IMR-90 (cell line): ENCODE measurements around the gene MTMR8. TPM values are rescaled to one million over a fixed set of nuclear protein-coding genes. Genes with fewer than 3 reads are reported as not detected.

ENCODE experiments used
- ATAC-seq: fragments of 200-7000 bp; cut with Tn5 transposase; 2 replicates; pipeline ENCODE4 v1.9.1; 2020; ENCODE audit warnings: low read depth, mild to moderate bottlenecking, moderate library complexity
- BruUV-seq: library from RNA; stranded (reverse); fragments of 400-500 nt; replicated peaks from 2 replicates; lab custom pipeline; 2021; lab: Mats Ljungman, UMichigan
- CTCF ChIA-PET: fragments of 300-600 bp; formaldehyde crosslinking; extraction: SDS; loops from one replicate; lab custom pipeline; 2021; ENCODE audit warnings: antibody characterized with exemption; lab: Yijun Ruan, JAX
- POLR2A ChIA-PET: fragments of 300-600 bp; sonication (Branson Sonifier 250); formaldehyde crosslinking; loops from one replicate; lab custom pipeline; 2022; ENCODE audit warnings: antibody characterized with exemption; ENCODE audit not compliant: unreplicated experiment; lab: Charles Lee
- DNase-seq: peaks from one replicate; pipeline ENCODE4 v3.0.0; 2013
- H2AFZ ChIP-seq: replicated peaks from 2 replicates; pipeline ENCODE3; 2013; ENCODE audit warnings: low read length, mild to moderate bottlenecking; ENCODE audit not compliant: poor library complexity
- H2AK5ac ChIP-seq: 2 replicates; pipeline ENCODE4 v1.6.1; 2013; ENCODE audit warnings: low read depth, low read length, inconsistent platforms
- H2AK9ac ChIP-seq: replicated peaks from 2 replicates; pipeline ENCODE3; 2013; ENCODE audit warnings: mild to moderate bottlenecking, low read depth, low read length, moderate library complexity; ENCODE audit not compliant: poor library complexity
- H2BK120ac ChIP-seq: 2 replicates; pipeline ENCODE4 v1.6.1; 2013; ENCODE audit warnings: low read depth, low read length, inconsistent platforms
- H2BK15ac ChIP-seq: 3 replicates; pipeline ENCODE4 v1.6.1; 2013; ENCODE audit warnings: low read depth, low read length, inconsistent platforms
- H2BK20ac ChIP-seq: 2 replicates; pipeline ENCODE4 v1.6.1; 2013; ENCODE audit warnings: low read depth, mild to moderate bottlenecking, inconsistent platforms, low read length, moderate library complexity
- H2BK5ac ChIP-seq: 2 replicates; pipeline ENCODE4 v1.6.1; 2013; ENCODE audit warnings: mild to moderate bottlenecking, low read depth, low read length, inconsistent platforms; ENCODE audit not compliant: poor library complexity, severe bottlenecking
- H3K14ac ChIP-seq: replicated peaks from 2 replicates; pipeline ENCODE4 v1.6.1; 2013; ENCODE audit warnings: low read depth, low read length, inconsistent platforms
- H3K18ac ChIP-seq: 2 replicates; pipeline ENCODE4 v1.6.1; 2013; ENCODE audit warnings: low read depth, low read length, control low read depth
- H3K23ac ChIP-seq: 2 replicates; pipeline ENCODE4 v1.6.1; 2013; ENCODE audit warnings: low read depth, low read length, inconsistent platforms
- H3K27ac ChIP-seq: 2 replicates; pipeline ENCODE4 v1.5.1; 2013; ENCODE audit warnings: mild to moderate bottlenecking, control low read depth, low read length; ENCODE audit not compliant: insufficient read depth
- H3K27me3 ChIP-seq: 2 replicates; pipeline ENCODE4 v1.6.1; 2013; ENCODE audit warnings: low read length; ENCODE audit not compliant: control insufficient read depth, insufficient read depth
- H3K36me3 ChIP-seq: 2 replicates; pipeline ENCODE4 v1.6.1; 2013; ENCODE audit warnings: low read length, mixed read lengths; ENCODE audit not compliant: control insufficient read depth, insufficient read depth
- H3K4ac ChIP-seq: 2 replicates; pipeline ENCODE4 v1.6.1; 2013; ENCODE audit warnings: low read depth, low read length, inconsistent platforms
- H3K4me1 ChIP-seq: 2 replicates; pipeline ENCODE4 v1.6.1; 2013; ENCODE audit warnings: low read length, mixed read lengths; ENCODE audit not compliant: control insufficient read depth, insufficient read depth
- H3K4me2 ChIP-seq: 2 replicates; pipeline ENCODE4 v1.6.1; 2013; ENCODE audit warnings: low read depth, mild to moderate bottlenecking, control low read depth, low read length, moderate library complexity
- H3K4me3 ChIP-seq: 2 replicates; pipeline ENCODE4 v1.5.1; 2013; ENCODE audit warnings: low read depth, mild to moderate bottlenecking, control low read depth, low read length, moderate library complexity; ENCODE audit not compliant: insufficient read depth
- H3K56ac ChIP-seq: 2 replicates; pipeline ENCODE4 v1.6.1; 2013; ENCODE audit warnings: low read length, inconsistent platforms; ENCODE audit not compliant: insufficient read depth; ENCODE audit errors: extremely low read depth
- H3K79me1 ChIP-seq, 2 experiments: 2 replicates each; pipeline ENCODE4 v1.6.1; 2013; ENCODE audit warnings: low read length in 2 of 2, inconsistent platforms in 1 of 2, low read depth in 1 of 2
- H3K9ac ChIP-seq: 2 replicates; pipeline ENCODE4 v1.6.1; 2013; ENCODE audit warnings: low read depth, low read length, control low read depth
- H3K9me1 ChIP-seq: 2 replicates; pipeline ENCODE4 v1.6.1; 2013; ENCODE audit warnings: low read length, inconsistent platforms; ENCODE audit not compliant: insufficient read depth
- H3K9me3 ChIP-seq: 2 replicates; pipeline ENCODE4 v1.6.1; 2013; ENCODE audit warnings: low read length; ENCODE audit not compliant: control insufficient read depth, insufficient read depth
- H4K20me1 ChIP-seq: 2 replicates; pipeline ENCODE4 v1.6.1; 2013; ENCODE audit warnings: low read length, inconsistent platforms; ENCODE audit not compliant: insufficient read depth
- H4K5ac ChIP-seq: 2 replicates; pipeline ENCODE4 v1.6.1; 2013; ENCODE audit warnings: mild to moderate bottlenecking, low read depth, low read length, control low read depth
- H4K8ac ChIP-seq, 2 experiments: 2 replicates each; pipeline ENCODE4 v1.6.1; 2013; ENCODE audit warnings: low read depth in 2 of 2, low read length in 2 of 2, control low read depth in 1 of 2, inconsistent platforms in 1 of 2
- H4K91ac ChIP-seq: 2 replicates; pipeline ENCODE4 v1.6.1; 2013; ENCODE audit warnings: low read depth, low read length, inconsistent platforms; ENCODE audit not compliant: insufficient read depth
- BHLHE40 ChIP-seq: fragments of 150-350 bp; IDR thresholded peaks from 2 replicates; pipeline ENCODE4 v1.6.1; 2016; ENCODE audit warnings: mild to moderate bottlenecking, low read depth, low read length
- FOS ChIP-seq: fragments of 150-350 bp; IDR thresholded peaks from 2 replicates; pipeline ENCODE4 v1.6.1; 2016; ENCODE audit warnings: low read depth, low read length
- RAD21 ChIP-seq: IDR thresholded peaks from 2 replicates; pipeline ENCODE4 v1.6.1; 2012; ENCODE audit warnings: low read length, improper control_type of control experiment
- RCOR1 ChIP-seq: IDR thresholded peaks from 2 replicates; pipeline ENCODE4 v1.6.1; 2012; ENCODE audit warnings: mild to moderate bottlenecking, low read length, improper control_type of control experiment; ENCODE audit not compliant: insufficient replicate concordance
- RFX5 ChIP-seq: IDR thresholded peaks from 2 replicates; pipeline ENCODE4 v1.8.0; 2012; ENCODE audit warnings: low read depth, mild to moderate bottlenecking, low read length, moderate library complexity
- WGBS, 2 experiments: methylation state at CpG; one replicate each; pipeline versions ENCODE4 v1.1.5 to v1.1.7; 2013; ENCODE audit warnings: missing lambda C conversion rate in 2 of 2; ENCODE audit not compliant: insufficient read length in 1 of 2; ENCODE audit errors: extremely low coverage in 2 of 2; 5-methylcytosine and 5-hydroxymethylcytosine counted together
- dilution Hi-C: fragments of 300-500 bp; cut with HindIII; formaldehyde crosslinking; loops from one replicate; pipeline ENCODE4 v1.14.3; 2018; ENCODE audit warnings: low sequenced_read_pairs; ENCODE audit not compliant: unreplicated experiment
- in situ Hi-C: fragments of 300-500 bp; cut with MboI; formaldehyde crosslinking; loops from 3 replicates; pipeline ENCODE4 v1.14.3; 2019; ENCODE audit warnings: low sequenced_read_pairs, inconsistent platforms, mixed read lengths
- intact Hi-C: fragments of 100-400 bp; cut with micrococcal nuclease; formaldehyde crosslinking; loops from 2 replicates; pipeline ENCODE4 v1.10.0; 2022
- polyA plus RNA-seq, 3 experiments: library from polyadenylated mRNA; depleted of rRNA; stranded (reverse); fragments of >200 nt; gene quantifications; 2 replicates each; pipeline ENCODE4 v1.2.3, GENCODE V29; 2012; ENCODE audit warnings: low replicate concordance in 1 of 3
- total RNA-seq: library from RNA; depleted of rRNA; stranded (reverse); fragments of >200 nt; gene quantifications from 2 replicates; pipeline ENCODE4 v1.2.3, GENCODE V29; 2012
- TF ChIP-seq, protein P1 (sequence below): conservative IDR thresholded peaks from 2 replicates; pipeline ENCODE4 v1.5.1; 2012; ENCODE audit warnings: mild to moderate bottlenecking, low read depth, low read length, improper control_type of control experiment
- TF ChIP-seq, protein P2 (sequence below): fragments of 150-350 bp; IDR thresholded peaks from 2 replicates; pipeline ENCODE4 v1.6.1; 2016; ENCODE audit warnings: low read depth, mild to moderate bottlenecking, low read length, moderate library complexity, borderline replicate concordance

Gene MTMR8
- total and polyA plus RNA-seq, 2 of the 4 experiments (the other 2 are of a cell fraction): not detected

DNA sequence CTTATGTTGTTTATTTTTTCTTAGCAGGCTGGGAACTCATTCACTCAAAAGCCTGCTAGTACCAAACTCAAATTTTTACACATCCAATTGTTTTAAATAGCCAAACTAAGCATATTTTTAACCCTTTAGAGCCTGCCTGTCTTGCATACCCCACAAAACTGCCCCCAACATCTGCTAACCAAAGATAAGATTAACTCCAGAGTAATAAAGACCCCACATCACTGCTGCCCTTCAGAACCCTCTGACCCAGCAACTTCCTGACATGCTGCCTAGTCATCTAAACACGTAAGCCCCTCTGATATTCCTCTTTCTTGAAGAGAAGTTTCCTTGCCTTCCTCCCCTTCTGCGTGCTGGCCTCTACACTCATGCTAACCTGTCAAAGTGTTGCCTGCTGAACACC lies 104.1 kb downstream of the MTMR8 start:
- Histone ChIP-seq H4K91ac (no peak overlapping the region), H3K4ac (no peak overlapping the region), H3K18ac (no peak overlapping the region), H2AK5ac (no peak overlapping the region), H2BK20ac (no peak overlapping the region), H2AFZ (no peak overlapping the region), H3K23ac (no peak overlapping the region), H3K36me3 (no peaks in the 10 kb centered on the region), H3K79me1 (no peaks in the 10 kb centered on the region), H3K4me2 (no peak overlapping the region), H3K9me1 (no peaks in the 10 kb centered on the region), H2BK120ac (no peak overlapping the region), H2BK5ac (no peak overlapping the region), H4K8ac (no peak overlapping the region), H3K27ac (no peak overlapping the region), H3K9me3 (no peaks in the 10 kb centered on the region), H3K14ac (no peak overlapping the region), H3K9ac (no peak overlapping the region), H4K5ac (no peak overlapping the region), H3K4me1 (no peaks in the 10 kb centered on the region), H2AK9ac (no peak overlapping the region), H3K4me3 (no peak overlapping the region), H2BK15ac (no peak overlapping the region), H3K27me3 (no peaks in the 10 kb centered on the region), H4K20me1 (no peaks in the 10 kb centered on the region), H3K56ac (no peak overlapping the region)
- dilution Hi-C loops: no loop called here
- intact Hi-C loops: no loop called here
- in situ Hi-C loops: no loop called here
- WGBS, 2 experiments: 0% methylated on average over 1 of the region's 2 CpGs; no CpG with 5 or more reads in 1 of the 2 experiments
- TF ChIP-seq RCOR1 (no peak), RAD21 (no peak), RFX5 (no peak), FOS (no peak), BHLHE40 (no peak)
- TF ChIP-seq, protein P1, sequence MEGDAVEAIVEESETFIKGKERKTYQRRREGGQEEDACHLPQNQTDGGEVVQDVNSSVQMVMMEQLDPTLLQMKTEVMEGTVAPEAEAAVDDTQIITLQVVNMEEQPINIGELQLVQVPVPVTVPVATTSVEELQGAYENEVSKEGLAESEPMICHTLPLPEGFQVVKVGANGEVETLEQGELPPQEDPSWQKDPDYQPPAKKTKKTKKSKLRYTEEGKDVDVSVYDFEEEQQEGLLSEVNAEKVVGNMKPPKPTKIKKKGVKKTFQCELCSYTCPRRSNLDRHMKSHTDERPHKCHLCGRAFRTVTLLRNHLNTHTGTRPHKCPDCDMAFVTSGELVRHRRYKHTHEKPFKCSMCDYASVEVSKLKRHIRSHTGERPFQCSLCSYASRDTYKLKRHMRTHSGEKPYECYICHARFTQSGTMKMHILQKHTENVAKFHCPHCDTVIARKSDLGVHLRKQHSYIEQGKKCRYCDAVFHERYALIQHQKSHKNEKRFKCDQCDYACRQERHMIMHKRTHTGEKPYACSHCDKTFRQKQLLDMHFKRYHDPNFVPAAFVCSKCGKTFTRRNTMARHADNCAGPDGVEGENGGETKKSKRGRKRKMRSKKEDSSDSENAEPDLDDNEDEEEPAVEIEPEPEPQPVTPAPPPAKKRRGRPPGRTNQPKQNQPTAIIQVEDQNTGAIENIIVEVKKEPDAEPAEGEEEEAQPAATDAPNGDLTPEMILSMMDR: no peak
- TF ChIP-seq, protein P2, sequence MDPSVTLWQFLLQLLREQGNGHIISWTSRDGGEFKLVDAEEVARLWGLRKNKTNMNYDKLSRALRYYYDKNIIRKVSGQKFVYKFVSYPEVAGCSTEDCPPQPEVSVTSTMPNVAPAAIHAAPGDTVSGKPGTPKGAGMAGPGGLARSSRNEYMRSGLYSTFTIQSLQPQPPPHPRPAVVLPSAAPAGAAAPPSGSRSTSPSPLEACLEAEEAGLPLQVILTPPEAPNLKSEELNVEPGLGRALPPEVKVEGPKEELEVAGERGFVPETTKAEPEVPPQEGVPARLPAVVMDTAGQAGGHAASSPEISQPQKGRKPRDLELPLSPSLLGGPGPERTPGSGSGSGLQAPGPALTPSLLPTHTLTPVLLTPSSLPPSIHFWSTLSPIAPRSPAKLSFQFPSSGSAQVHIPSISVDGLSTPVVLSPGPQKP: no peak
- no peak for DNase-seq
- ChIA-PET POLR2A (no interaction called here), CTCF (no interaction called here)
- no TSS peak for BruUV-seq
- ATAC-seq: no peak
